HG03565 (cell line): ENCODE results near the gene ERG28.
"Not testable (repeated sequence)": the region's sequence is repeated elsewhere in the genome, so short reads cannot be mapped to it uniquely, and the experiment has no call there.

Source experiments
- ATAC-seq: cut with Tn5 transposase; IDR thresholded peaks from one replicate; pipeline ENCODE4 v1.9.1; 2021; ENCODE audit warnings: mild to moderate bottlenecking, moderate library complexity; ENCODE audit not compliant: unreplicated experiment

Gene ERG28

GRCh38 chr14:75626863-75627262, 33.8 kb downstream of the ERG28 start:
- ATAC-seq: no peak

- ATAC-seq: no peak
Measured at GRCh38 chr14:75626396-75626795, 34.3 kb downstream of the ERG28 start.

GRCh38 chr14:75625034-75625433, 35.6 kb downstream of the ERG28 start:
- no peak for ATAC-seq

- ATAC-seq: no peak
Measured at GRCh38 chr14:75619548-75619947, 41.1 kb downstream of the ERG28 start.

GRCh38 chr14:75615200-75615599, 45.5 kb downstream of the ERG28 start:
- no peak for ATAC-seq

GRCh38 chr14:75614179-75614578, 46.5 kb downstream of the ERG28 start:
- no peak for ATAC-seq

GRCh38 chr14:75612157-75612556, 48.5 kb downstream of the ERG28 start:
- no peak for ATAC-seq

- no peak for ATAC-seq
Measured at GRCh38 chr14:75610834-75611233, 49.8 kb downstream of the ERG28 start.

GRCh38 chr14:75609606-75610475, 50.8 kb downstream of the ERG28 start:
- no peak for ATAC-seq

- ATAC-seq: no peak
Measured at GRCh38 chr14:75609116-75609515, 51.6 kb downstream of the ERG28 start.

GRCh38 chr14:75607842-75608640, 52.6 kb downstream of the ERG28 start:
- ATAC-seq: no peak

- ATAC-seq: no peak
Measured at GRCh38 chr14:75607044-75607443, 53.6 kb downstream of the ERG28 start.

GRCh38 chr14:75605916-75606315, 54.8 kb downstream of the ERG28 start:
- ATAC-seq: no peak

GRCh38 chr14:75604979-75605851, 55.5 kb downstream of the ERG28 start:
- no peak for ATAC-seq

- no peak for ATAC-seq
Measured at GRCh38 chr14:75602503-75602902, 58.2 kb downstream of the ERG28 start.

- not testable (repeated sequence) for ATAC-seq
Measured at GRCh38 chr14:75601061-75601460, 59.6 kb downstream of the ERG28 start.

GRCh38 chr14:75600100-75600499, 60.6 kb downstream of the ERG28 start:
- not testable (repeated sequence) for ATAC-seq
